BE2C (cell line): ENCODE data around the gene CD79B.

Experiments used
- DNase-seq: peaks from one replicate; pipeline ENCODE4 v3.0.0-alpha.2; 2020
- H3K27me3 ChIP-seq: fragments of 250-450 bp; sonication (Bioruptor Pico); 2 replicates; pipeline ENCODE4 v1.5.1; 2020; ENCODE audit warnings: mild to moderate bottlenecking
- H3K36me3 ChIP-seq: fragments of 250-450 bp; sonication (Bioruptor Pico); 2 replicates; pipeline ENCODE4 v1.5.1; 2020; ENCODE audit warnings: mild to moderate bottlenecking
- H3K4me1 ChIP-seq: fragments of 250-450 bp; sonication (Bioruptor Pico); 2 replicates; pipeline ENCODE4 v1.5.1; 2020
- H3K4me3 ChIP-seq: 2 replicates; pipeline ENCODE4 v1.5.1; 2011; ENCODE audit warnings: low read depth, low read length
- H3K9me3 ChIP-seq: fragments of 250-450 bp; sonication (Bioruptor Pico); 2 replicates; pipeline ENCODE4 v1.5.1; 2020
- TF ChIP-seq, protein P1 (sequence below): IDR thresholded peaks from 2 replicates; pipeline ENCODE4 v1.5.1; 2012; ENCODE audit warnings: mild to moderate bottlenecking, low read depth, low read length

CD79B gene

DNA sequence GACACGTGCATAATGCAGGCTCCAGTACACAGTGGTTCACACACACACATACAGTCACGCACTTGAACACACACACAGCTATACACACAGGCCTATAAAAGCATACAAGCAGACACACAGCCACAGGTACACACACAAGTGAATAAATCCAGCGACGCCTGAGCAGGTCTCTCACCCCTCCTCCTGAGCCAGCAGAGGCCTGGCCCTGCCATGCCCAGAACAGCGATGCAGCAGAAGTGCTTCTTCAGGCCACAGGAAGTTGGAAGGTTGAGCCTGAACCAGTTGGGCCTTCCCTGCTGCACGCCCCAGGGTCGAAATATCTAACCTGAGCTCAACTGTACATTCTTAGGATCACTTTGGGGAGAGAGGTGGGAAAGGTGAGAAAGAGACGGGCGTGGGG lies 7.3 kb upstream of the CD79B start:
- TF ChIP-seq, protein P1, sequence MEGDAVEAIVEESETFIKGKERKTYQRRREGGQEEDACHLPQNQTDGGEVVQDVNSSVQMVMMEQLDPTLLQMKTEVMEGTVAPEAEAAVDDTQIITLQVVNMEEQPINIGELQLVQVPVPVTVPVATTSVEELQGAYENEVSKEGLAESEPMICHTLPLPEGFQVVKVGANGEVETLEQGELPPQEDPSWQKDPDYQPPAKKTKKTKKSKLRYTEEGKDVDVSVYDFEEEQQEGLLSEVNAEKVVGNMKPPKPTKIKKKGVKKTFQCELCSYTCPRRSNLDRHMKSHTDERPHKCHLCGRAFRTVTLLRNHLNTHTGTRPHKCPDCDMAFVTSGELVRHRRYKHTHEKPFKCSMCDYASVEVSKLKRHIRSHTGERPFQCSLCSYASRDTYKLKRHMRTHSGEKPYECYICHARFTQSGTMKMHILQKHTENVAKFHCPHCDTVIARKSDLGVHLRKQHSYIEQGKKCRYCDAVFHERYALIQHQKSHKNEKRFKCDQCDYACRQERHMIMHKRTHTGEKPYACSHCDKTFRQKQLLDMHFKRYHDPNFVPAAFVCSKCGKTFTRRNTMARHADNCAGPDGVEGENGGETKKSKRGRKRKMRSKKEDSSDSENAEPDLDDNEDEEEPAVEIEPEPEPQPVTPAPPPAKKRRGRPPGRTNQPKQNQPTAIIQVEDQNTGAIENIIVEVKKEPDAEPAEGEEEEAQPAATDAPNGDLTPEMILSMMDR, result no peak
- DNase-seq, result no peak
- H3K4me3 ChIP-seq, result no peak overlapping the region
- no peaks in the 10 kb centered on the region for H3K27me3 ChIP-seq
- no peaks in the 10 kb centered on the region for H3K4me1 ChIP-seq
- H3K9me3 ChIP-seq, result no peaks in the 10 kb centered on the region
- no peaks in the 10 kb centered on the region for H3K36me3 ChIP-seq

- Histone ChIP-seq H3K4me1 (no peaks in the 10 kb centered on the region), H3K27me3 (no peaks in the 10 kb centered on the region), H3K9me3 (no peaks in the 10 kb centered on the region), H3K36me3 (no peaks in the 10 kb centered on the region), H3K4me3 (no peak overlapping the region)
- no peak for DNase-seq
- TF ChIP-seq, protein P1, result no peak
These were observed 5.8 kb upstream of the CD79B start for GRCh38 chr17:63937920-63938319.

DNA sequence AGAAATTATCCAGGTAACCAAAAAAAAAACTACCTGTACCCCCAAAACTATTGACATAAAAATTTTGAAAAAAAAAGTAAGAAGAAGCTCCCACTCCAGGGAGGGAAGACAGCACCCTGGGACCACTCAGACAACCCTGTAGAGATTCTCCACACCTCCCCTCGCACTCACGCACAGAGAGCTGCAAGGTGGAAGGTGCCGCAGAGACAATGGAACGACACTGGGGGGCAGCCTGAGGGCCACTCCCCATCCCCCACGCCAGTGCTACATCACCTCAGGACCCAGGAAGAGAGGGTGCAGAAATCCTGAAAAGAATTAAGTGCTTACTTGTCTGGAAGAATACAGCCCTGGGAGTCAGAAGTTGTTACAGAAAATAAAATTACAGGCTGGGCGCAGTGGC lies 5.2 kb upstream of the CD79B start:
- Histone ChIP-seq H3K27me3 (no peaks in the 10 kb centered on the region), H3K4me1 (no peaks in the 10 kb centered on the region), H3K36me3 (no peaks in the 10 kb centered on the region), H3K4me3 (no peak overlapping the region), H3K9me3 (no peaks in the 10 kb centered on the region)
- no peak for DNase-seq
- TF ChIP-seq, protein P1, result no peak

DNA sequence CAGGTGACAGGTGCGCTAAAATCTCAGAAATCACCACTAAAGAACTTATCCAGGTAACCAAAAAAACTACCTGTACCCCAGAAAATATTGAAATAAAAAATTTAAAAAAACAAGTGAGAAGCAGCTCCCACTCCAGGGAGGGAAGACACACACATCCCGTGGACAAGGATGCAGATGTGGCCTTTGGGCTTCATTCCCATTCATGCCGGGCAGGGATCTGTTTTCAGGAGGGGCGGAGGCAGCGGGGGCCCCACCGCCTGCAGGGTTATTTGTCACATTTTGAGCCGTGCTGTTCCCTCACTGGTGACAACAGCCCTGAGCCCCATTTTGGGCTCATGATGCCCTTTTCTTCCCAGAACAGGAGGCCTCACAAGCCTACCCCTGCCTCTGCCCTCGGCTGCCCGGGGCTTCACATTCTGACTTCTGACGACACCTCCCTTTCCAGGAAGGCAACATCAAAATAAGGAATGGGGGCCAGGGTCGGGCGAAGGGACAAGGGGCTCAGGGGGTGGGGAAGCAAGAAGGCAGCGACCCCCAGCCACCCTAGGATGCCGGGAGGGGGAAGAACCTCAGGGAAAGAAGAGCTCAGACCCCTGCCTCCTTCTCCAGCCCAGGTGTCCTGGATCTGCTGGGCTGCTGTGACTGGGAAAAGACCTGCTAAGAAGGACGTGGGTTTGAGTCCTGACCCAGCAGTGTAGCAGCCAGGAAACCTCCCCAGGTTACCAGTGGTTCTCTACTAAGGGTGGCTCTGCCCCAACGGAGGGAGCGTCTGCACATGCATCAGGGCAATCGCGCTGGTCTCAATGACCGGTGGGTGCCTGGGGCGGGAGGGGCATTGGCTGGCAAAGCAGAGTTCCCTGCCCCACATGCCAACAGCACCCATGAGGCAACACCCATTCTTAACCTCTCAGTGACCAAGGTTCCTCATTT lies 2.3 kb upstream of the CD79B start:
- TF ChIP-seq, protein P1, result no peak
- H3K4me3 ChIP-seq, result no peak overlapping the region
- H3K36me3 ChIP-seq, result no peaks in the 10 kb centered on the region
- DNase-seq, result no peak
- H3K9me3 ChIP-seq, result no peaks in the 10 kb centered on the region
- no peaks in the 10 kb centered on the region for H3K27me3 ChIP-seq
- no peaks in the 10 kb centered on the region for H3K4me1 ChIP-seq

DNA sequence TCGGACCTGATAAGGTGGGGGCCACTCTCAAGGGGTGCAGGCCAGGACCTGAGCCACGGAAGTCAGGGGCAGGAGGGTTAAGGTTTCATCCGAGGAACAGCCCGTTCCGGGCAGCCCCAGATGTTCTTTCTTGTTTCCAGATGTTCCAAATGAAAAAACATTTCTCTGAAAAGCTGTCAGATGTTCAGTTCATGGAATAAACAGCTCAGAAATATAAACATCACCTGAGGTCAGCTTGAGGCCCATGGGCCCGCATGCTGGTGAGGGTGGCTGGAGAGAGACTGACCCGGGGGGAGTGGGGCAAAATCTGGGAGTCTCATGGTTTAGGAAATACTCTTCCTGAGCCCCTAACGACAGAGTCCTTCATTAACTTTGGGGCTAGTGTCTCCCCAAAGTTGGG lies 1.5 kb upstream of the CD79B start:
- Histone ChIP-seq H3K4me3 (no peak overlapping the region), H3K4me1 (no peaks in the 10 kb centered on the region)

GRCh38 chr17:63932721-63933120 lies 590 bp upstream of the CD79B start:
- H3K9me3 ChIP-seq, result no peaks in the 10 kb centered on the region
- H3K27me3 ChIP-seq, result no peaks in the 10 kb centered on the region
- no peaks in the 10 kb centered on the region for H3K4me1 ChIP-seq
- DNase-seq, result no peak
- H3K4me3 ChIP-seq, result no peak overlapping the region
- TF ChIP-seq, protein P1, result no peak
- H3K36me3 ChIP-seq, result no peaks in the 10 kb centered on the region

More for the DNA sequence above, 1.5 kb upstream of the CD79B start:
- DNase-seq, result no peak
- no peaks in the 10 kb centered on the region for H3K9me3 ChIP-seq
- no peaks in the 10 kb centered on the region for H3K36me3 ChIP-seq
- TF ChIP-seq, protein P1, result no peak
- H3K27me3 ChIP-seq, result no peaks in the 10 kb centered on the region
